ENCODE data around the gene ENOPH1.
"Not testable (repeated sequence)": the region's sequence is repeated elsewhere in the genome, so short reads cannot be mapped to it uniquely, and the experiment has no call there.

ENOPH1 gene

GRCh38 chr4:82473621-82474164, 43.3 kb downstream of the ENOPH1 start:
- FAIRE-seq: no peak

DNA sequence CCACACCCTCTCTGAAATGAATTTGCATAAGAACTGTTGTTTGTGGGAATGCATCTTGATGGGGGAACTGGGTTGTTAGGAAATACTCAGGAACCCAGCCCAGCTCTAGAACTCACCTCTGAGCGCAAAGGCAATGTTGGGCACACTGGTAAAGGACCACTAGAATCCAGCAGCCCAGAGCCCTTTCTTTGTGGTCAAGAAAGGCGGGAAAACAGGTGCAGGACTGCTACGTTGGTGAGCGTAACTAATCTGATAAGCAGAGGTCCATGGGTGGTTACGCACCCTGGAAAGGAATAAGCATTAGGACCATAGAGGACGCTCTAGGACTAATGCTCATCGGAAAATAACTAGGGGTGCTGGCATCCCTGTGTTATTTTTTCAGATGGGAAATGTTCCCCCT, 45.5 kb downstream of the ENOPH1 start:
- FAIRE-seq: not testable (repeated sequence)

GRCh38 chr4:82477469-82477868, 47.1 kb downstream of the ENOPH1 start:
- FAIRE-seq: not testable (repeated sequence)

GRCh38 chr4:82479562-82479961, 49.2 kb downstream of the ENOPH1 start:
- FAIRE-seq: no peak

DNA sequence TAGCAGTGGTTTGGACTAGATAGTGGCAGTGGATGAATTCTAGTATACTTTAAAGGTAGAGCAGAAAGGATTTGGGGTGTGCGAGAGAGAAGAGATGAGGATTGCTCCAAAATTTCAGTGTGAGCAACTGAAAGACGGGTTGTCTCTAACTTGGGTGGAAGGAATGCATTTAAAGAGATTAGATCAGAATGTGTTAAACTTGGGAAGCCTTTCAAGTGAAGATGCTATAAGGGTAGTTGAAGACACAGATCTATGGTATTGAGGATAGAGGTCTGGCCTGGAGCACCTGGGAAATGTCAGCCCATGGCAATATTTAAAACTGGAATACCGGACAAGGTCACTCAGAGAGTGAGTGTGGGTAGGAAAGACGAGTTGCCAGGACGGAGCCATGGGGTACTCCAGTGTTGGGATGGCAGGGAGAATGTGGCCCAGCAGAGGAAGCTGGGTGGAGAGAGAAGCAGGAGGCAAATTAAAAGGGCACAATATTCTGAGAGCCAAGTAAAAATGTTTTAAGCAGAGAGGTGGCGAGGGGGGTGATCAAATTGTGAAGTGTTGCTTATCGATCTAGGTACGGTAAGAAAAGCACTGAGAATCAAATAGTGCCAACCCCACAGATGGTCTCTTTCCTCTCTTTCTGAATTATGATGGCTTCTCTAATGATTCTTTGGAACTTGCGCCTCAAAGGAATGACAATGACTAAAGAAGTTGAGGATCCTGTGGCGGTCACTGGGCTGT, 50.5 kb downstream of the ENOPH1 start:
- FAIRE-seq: no peak

GRCh38 chr4:82481506-82481840, 51.1 kb downstream of the ENOPH1 start:
- FAIRE-seq: no peak

DNA sequence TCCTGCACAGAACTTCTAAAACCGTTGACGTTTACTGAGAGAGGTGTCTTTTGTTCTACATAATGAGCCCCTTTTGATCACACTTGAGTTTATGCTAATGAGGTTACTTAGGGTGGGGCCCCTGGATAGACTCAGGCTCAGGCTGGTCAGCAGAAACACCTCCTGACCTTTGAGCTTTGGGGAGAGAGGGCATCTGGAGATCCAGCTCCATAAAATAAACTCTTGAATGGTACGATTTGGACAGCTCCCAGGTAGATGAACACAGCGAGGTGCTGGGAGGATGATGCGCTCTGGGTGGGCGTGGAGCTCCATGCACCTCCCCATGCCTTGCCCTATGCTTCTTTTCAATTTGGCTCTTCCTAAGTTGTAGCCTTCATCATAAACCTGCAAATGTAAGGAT, 52.0 kb downstream of the ENOPH1 start:
- FAIRE-seq: no peak

DNA sequence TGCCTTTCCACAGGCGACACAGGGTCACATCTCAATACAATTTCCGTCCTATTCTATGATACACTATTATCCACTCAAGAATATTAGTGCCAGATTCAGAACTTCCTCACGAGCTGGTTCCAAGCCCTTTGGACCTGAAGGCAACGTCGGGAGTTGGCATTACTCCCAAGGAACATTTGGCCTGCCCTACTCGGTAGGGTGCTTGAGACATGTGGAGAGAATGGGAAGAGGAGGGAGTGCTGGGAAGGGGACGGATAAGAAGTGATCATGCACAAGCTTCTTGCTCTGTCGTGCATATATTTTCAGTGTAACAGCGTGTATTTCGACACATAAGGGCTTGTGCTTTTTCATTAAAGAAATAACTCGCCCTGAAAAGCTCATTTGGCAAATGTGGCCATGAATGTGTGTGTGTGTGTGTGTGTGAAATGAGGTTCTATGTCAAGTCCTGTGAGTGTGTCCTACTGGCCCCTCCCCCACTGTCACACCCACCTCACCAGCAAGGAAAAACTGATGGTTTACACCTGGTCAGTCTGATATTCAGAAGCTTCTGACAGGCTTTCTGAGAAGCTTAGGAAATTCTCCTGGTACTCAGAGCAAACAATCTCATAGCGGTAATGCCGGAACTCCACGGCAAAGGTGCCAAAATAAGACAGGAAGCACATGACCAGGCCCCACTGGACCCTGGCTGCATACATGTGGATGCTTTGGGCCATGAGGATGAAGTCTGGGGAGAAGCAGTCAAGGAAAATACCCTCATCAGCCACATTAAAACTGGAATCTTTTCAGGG, 54.8 kb downstream of the ENOPH1 start:
- FAIRE-seq: no peak

DNA sequence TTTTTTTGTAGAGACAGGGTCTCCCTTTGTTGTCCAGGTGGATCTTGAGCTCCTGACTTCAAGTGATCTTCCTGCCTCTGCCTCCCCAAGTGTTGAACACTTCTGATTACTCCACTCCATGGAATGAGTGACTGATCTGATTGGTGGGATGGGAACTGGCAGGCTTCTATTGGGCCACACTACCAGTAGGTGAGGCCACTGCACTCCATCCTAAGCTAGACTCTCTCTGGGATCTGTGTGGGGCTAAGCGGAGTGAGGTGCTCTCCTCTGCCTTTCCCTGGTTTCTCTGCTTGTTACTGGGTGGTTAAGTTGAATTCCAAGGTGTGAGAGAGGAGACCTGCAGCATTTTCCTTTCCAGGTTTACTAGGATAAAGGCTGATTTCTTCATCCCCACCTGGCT, 58.7 kb downstream of the ENOPH1 start:
- FAIRE-seq: no peak

DNA sequence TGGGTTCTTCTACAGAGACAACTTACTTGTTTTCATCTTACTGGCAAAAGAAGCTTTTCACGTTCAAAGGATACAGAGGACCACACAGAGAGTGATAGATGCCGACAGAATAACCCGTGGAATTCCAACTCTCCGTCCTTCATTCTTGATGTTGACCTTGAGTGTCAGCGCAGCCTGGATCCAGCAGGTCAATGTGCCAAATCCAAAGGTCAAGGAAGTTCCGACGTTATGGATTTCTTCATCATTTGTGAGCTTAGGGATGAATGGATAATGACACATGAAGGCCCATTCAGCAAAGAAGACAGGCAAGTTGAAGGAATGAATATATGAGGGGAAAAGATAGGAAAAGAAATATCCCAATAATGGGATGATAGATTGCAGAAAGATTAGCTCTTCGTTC, 59.6 kb downstream of the ENOPH1 start:
- no peak for FAIRE-seq

GRCh38 chr4:82491251-82491960, 61.0 kb downstream of the ENOPH1 start:
- no peak for FAIRE-seq

- no peak for FAIRE-seq
Observed at GRCh38 chr4:82493721-82494425, 63.5 kb downstream of the ENOPH1 start.

- FAIRE-seq: no peak
Observed at GRCh38 chr4:82495666-82496065, 65.3 kb downstream of the ENOPH1 start.

- no peak for FAIRE-seq
Observed at GRCh38 chr4:82496349-82496748, 66.0 kb downstream of the ENOPH1 start.

DNA sequence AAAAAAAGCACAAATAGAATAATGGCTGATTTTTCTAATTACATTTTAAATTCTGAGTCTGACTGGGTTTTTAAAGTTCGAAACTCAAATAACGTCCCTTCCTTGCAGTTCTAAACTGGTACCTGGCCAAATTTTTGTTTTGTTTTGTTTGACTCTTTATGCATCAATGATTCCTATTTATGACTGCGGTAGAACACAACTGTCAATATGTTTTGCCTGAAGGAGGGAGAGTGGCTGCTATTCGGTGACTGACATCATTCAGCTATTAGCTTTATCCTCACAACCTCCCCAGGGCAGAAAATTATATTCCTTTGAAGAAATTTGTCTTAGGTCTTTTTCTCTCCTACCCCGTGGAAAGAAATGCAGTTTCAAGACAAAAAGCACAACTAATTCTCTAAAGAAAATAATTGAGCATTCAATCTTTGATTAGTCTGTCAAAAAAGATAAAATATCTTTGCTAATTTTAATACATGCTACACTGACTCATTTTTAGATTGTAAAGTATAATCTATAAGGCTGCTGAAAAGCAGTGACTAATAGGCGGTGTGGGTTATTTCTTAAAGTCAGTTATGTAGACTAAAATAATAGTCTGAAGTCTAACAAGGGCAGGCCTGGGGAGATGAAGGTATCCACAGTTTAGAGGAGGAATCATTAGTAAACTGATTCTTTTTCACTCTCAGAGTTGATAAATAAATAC, 69.5 kb downstream of the ENOPH1 start:
- FAIRE-seq: no peak

GRCh38 chr4:82500435-82501153, 70.2 kb downstream of the ENOPH1 start:
- FAIRE-seq: no peak

GRCh38 chr4:82501154-82501442, 70.7 kb downstream of the ENOPH1 start:
- no peak for FAIRE-seq

- FAIRE-seq: no peak
Observed at GRCh38 chr4:82508011-82508410, 77.6 kb downstream of the ENOPH1 start.

GRCh38 chr4:82508806-82509428, 78.5 kb downstream of the ENOPH1 start:
- FAIRE-seq: no peak

DNA sequence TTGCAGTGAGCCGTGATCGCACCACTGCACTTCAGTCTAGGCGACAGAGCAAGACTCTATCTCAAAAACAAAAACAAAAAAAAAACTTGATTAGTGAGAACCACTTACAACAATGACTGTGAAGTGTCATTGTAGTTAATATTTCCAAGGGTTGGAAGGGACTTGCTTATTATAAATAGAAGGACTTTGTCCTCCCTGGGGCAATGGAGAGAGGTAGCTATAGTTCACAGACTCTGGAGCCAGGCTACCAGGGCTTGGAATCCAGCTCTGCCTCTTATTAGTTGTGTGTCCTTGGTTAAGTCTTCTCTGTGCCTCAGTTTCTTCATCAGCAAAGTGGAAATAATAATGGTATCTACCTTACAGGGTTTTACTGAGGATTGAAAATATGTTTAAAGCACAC, 79.8 kb downstream of the ENOPH1 start:
- no peak for FAIRE-seq
